ENCODE results near the gene ASNSD1.

Gene ASNSD1

DNA sequence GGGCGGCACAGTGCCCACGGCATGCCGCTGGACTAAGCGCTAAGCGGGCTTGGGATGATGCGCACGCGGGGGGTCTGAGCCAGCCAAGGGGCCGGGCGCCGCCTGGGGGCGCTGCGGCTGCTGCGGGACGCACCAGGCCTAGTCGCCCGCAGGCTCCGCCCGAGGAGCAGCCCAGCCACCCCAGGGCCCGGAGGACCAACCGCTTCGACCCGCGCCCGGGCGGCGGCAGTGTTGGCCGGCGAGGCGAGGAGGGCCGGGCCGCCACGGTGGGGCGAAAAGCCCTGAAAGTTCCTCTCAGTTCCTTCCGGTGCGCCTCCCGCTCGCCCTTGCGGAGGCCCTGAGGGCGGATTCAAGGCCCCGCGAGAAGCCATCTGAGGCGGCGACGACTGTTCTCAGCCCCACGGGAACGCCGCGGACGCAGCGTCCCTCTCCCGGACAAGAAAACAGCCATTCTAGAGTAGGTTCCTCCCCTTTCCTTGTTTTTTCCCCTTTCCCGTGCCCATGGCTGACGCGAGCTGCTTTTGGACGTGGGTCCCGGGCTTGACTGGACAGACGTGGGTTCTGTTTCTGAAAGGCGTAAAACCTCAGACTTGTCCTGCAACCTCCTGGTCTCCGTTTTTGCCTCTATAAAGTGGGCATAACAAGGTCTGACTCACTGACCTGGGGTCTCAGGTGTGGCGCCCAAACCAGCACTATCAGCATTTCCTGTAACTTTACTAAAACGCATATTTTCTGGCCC, 13.3 kb downstream of the ASNSD1 start, which contains the start of gene ANKAR:
Gene ANKAR, plus strand, starts transcription at position 297 of the 739 bp plus-strand sequence. CDS start 1,821 bp downstream, outside the sequence.
- H3K4me3 ChIP-seq (ENCODE audit: low read depth, low read length): peak within 1 kb of the TSS; percentile 59
- TF ChIP-seq, protein P1, sequence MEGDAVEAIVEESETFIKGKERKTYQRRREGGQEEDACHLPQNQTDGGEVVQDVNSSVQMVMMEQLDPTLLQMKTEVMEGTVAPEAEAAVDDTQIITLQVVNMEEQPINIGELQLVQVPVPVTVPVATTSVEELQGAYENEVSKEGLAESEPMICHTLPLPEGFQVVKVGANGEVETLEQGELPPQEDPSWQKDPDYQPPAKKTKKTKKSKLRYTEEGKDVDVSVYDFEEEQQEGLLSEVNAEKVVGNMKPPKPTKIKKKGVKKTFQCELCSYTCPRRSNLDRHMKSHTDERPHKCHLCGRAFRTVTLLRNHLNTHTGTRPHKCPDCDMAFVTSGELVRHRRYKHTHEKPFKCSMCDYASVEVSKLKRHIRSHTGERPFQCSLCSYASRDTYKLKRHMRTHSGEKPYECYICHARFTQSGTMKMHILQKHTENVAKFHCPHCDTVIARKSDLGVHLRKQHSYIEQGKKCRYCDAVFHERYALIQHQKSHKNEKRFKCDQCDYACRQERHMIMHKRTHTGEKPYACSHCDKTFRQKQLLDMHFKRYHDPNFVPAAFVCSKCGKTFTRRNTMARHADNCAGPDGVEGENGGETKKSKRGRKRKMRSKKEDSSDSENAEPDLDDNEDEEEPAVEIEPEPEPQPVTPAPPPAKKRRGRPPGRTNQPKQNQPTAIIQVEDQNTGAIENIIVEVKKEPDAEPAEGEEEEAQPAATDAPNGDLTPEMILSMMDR (IDR thresholded peaks at IDR 0.05; ENCODE audit: borderline replicate concordance, insufficient read depth, low read depth, low read length): peak; percentile 95

DNA sequence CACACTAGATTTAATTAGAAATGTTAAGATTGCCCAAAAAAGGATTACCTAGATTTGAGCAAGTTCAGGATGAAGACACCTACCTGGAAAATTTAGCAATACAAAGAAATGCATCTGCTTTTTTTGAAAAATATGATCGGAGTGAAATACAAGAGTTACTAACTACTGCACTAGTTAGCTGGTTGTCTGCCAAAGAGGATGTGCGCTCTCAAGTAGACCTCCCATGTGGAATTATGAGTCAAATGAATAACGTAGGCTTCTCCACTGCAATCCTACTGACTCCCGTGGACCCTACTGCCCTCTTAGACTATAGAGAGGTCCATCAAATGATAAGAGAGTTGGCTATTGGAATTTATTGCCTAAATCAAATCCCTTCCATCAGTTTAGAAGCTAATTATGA, 15.2 kb downstream of the ASNSD1 start:
- TF ChIP-seq, protein P1 (IDR thresholded peaks at IDR 0.05; ENCODE audit: borderline replicate concordance, insufficient read depth, low read depth, low read length): no peak
- H3K4me3 ChIP-seq (ENCODE audit: low read depth, low read length): no peak overlapping the region

DNA sequence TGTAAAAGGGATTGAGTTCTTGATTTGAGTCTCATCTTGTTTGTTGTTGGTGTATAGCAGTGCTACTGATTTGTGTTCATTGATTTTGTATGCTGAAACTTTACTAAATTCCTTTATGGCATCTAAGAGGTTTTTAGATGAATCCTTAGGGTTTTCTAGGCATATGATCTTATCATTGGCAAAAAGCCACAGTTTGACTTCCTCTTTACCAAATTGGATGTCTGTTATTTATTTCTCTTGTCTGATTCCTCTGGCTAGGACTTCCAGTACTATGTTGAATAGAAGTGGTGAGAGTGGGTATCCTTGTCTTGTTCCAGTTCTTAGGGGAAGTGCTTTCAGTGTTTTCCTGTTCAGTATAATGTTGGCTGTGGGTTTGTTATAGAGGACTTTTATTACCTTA, 18.0 kb downstream of the ASNSD1 start:
- TF ChIP-seq, protein P1 (IDR thresholded peaks at IDR 0.05; ENCODE audit: borderline replicate concordance, insufficient read depth, low read depth, low read length): no peak
- H3K4me3 ChIP-seq (ENCODE audit: low read depth, low read length): no peak overlapping the region

DNA sequence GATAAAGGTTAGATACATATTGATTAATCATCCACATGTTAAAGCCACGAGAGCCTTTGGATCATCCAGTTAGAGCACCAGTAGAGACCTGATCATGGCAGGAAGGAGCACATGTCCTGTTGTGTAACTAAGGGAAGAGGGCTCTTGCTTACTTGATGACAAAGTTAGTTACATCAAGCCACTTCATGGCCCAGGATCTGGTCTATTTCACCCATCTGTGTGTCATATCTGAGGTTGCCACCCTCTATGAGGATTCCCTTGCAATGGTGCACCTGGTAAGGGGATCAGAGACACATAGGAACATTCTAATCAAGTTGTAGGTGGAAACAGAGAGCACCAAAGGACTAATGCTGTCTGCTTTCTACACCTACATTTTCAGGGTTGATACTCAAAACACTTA, 19.9 kb downstream of the ASNSD1 start:
- H3K4me3 ChIP-seq (ENCODE audit: low read depth, low read length): no peak overlapping the region
- TF ChIP-seq, protein P1 (IDR thresholded peaks at IDR 0.05; ENCODE audit: borderline replicate concordance, insufficient read depth, low read depth, low read length): no peak

DNA sequence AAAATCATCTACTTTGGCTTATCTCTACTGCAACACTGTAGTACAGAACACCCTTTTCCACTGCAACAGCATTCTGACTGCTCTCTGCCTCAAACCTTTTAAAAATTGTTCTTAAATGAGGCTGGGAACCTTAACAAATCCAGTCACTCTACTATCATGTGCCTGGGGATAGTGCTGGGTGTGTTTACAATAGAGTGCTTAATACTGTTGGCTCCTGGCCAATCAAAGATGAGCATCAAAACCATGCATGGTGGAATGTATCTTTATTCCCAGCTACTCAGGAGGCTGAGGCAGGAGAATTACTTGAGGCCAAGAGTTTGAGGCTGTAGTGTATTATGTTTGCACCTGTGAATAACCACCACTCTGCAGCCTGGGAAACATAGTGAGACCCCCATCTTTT, 20.6 kb downstream of the ASNSD1 start:
- TF ChIP-seq, protein P1 (IDR thresholded peaks at IDR 0.05; ENCODE audit: borderline replicate concordance, insufficient read depth, low read depth, low read length): no peak
- no peak overlapping the region for H3K4me3 ChIP-seq (ENCODE audit: low read depth, low read length)

DNA sequence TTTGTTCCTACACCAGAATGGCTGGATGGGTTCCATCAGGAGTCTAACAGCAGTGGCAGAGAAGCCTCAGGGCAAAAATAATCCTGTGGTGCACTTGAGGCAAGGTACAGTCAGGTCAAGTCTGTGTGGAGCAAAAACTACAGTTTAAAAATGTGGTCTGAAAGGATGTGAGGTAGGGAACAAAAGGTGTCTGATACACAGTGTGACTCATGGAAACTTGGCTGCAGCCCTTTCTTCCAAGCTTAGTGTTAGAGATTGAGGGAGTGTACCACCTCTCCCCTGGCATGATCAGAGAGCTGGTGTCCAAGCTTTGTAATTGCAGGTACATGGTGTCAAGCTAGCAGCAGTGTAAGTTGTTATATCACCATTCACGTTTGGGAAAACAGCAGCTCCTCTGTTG, 22.1 kb downstream of the ASNSD1 start:
- H3K4me3 ChIP-seq (ENCODE audit: low read depth, low read length): no peak overlapping the region
- TF ChIP-seq, protein P1 (IDR thresholded peaks at IDR 0.05; ENCODE audit: borderline replicate concordance, insufficient read depth, low read depth, low read length): no peak

DNA sequence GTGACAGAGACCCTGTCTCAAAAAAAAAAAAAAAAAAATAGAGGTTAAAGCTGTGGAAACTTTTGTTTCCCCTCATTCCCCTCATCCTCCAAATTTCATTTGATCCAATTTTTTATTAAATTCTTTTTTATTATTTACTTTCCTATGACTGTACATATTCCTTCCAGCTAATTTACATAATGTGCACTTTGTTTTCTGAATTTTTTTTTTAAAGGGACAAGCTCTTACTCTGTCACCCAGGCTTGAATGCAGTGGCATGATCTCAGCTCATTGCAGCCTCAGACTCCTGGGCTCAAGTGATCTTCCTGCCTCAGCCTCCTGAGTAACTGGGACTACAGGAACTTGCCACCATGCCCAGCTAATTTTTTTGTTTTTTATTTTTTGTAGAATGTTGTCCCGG, 23.6 kb downstream of the ASNSD1 start:
- TF ChIP-seq, protein P1 (IDR thresholded peaks at IDR 0.05; ENCODE audit: borderline replicate concordance, insufficient read depth, low read depth, low read length): no peak
- H3K4me3 ChIP-seq (ENCODE audit: low read depth, low read length): no peak overlapping the region

All from GM12875 (cell line).